ENCODE results near the gene UTRN. TPM values are rescaled to one million over a fixed set of nuclear protein-coding genes. Genes with fewer than 3 reads are reported as not detected.
A peak's percentile ranks its signal among the peaks of the same experiment; 100 is the strongest.

Gene UTRN
- total and polyA plus RNA-seq, 10 of the 15 experiments (the other 5 are each of a cell fraction or from before 2014, with no cell fraction given), result 1.6 to 52.6 (median 25.5) TPM

GRCh38 chr6:144304223-144304848 lies 19.2 kb downstream of the UTRN start (continued):
- TF ChIP-seq ZBTB40 (IDR thresholded peaks at IDR 0.05; ENCODE audit: borderline replicate concordance) (no peak), IRF5 (IDR thresholded peaks at IDR 0.05; ENCODE audit: borderline replicate concordance) (no peak)

- DNase-seq (ENCODE audit: low read depth, low spot score) (no peak), FAIRE-seq (no peak), ATAC-seq (peak; percentile 60)
- BruUV-seq (replicated peaks), result no TSS peak
- Histone ChIP-seq H3K4me2 (ENCODE audit: control insufficient read depth, insufficient read depth) (peak overlapping the region; percentile 34; the same call in 1 of the 2 replicates), H3K9ac (ENCODE audit: control insufficient read depth, insufficient read depth, low read length) (no peak overlapping the region), H3K27ac (ENCODE audit: control insufficient read depth, insufficient read depth) (no peak overlapping the region), H2AFZ (ENCODE audit: control insufficient read depth, low read depth, low read length) (peak overlapping the region; percentile 94), H3K9me3 (replicated peaks; ENCODE audit: control insufficient read depth, insufficient read depth, low read length) (no peaks in the 10 kb centered on the region), H3K79me2 (ENCODE audit: control insufficient read depth, insufficient read depth, low read length) (no peaks in the 10 kb centered on the region), H4K20me1 (ENCODE audit: control insufficient read depth, insufficient read depth) (no peaks in the 10 kb centered on the region), H3K4me3 (no peak overlapping the region), H3K27me3 (replicated peaks in 1 of 2; ENCODE audit: control insufficient read depth in 2 of 2, insufficient read depth in 2 of 2, low read length in 1 of 2) (no peaks in the 10 kb centered on the region), H3K4me1 (ENCODE audit: control insufficient read depth, insufficient read depth, low read length) (peaks cover 9% of the 10 kb centered on the region), H3K36me3 (ENCODE audit: control insufficient read depth in 2 of 2, insufficient read depth in 2 of 2, low read length in 1 of 2) (no peaks in the 10 kb centered on the region)
- in situ Hi-C loops (cut with MboI) (no loop called here), intact Hi-C loops (cut with micrococcal nuclease; ENCODE audit: unreplicated experiment) (no loop called here)
- WGBS (ENCODE audit: insufficient coverage, insufficient replicate concordance, low lambda C conversion rate, missing lambda C conversion rate), result 31% methylated on average over 1 of the region's 1 CpG
- SMC1A ChIA-PET (ENCODE audit: uncharacterized antibody, unreplicated experiment), result interaction anchor here (1.2 to 2.6 kb wide), 7 partner anchors 8 to 155 kb away, joined by 3 to 12 read pairs (median 4); no protein-coding TSS in a partner anchor
- no peak for TF ChIP-seq ATF7 (IDR thresholded peaks at IDR 0.05; ENCODE audit: low read depth)
- TF ChIP-seq NFYA (IDR thresholded peaks at IDR 0.05; ENCODE audit: borderline replicate concordance, low read depth, low read length), result no peak
- CTCF ChIA-PET, result interaction anchor here (0.6 to 1.4 kb wide), 7 partner anchors 13 to 931 kb away, joined by 3 to 4 read pairs (median 3); no protein-coding TSS in a partner anchor
- RAD21 ChIA-PET (ENCODE audit: unreplicated experiment), result interaction anchor here (0.8 to 1.7 kb wide), 5 partner anchors 9 to 86 kb away, joined by 3 to 5 read pairs (median 4); no protein-coding TSS in a partner anchor
- POLR2A ChIA-PET, result interaction anchor here (1.0 to 1.7 kb wide), 2 partner anchors 10 to 46 kb away, joined by 3 read pairs; no protein-coding TSS in a partner anchor
These were observed 20.4 kb downstream of the UTRN start for GRCh38 chr6:144305567-144305966.

Data from GM12878 (cell line).